Lower lobe of right lung (tissue), 2 donors: ENCODE data around the gene A4GALT. TPM values are rescaled to one million over a fixed set of nuclear protein-coding genes. Genes with fewer than 3 reads are reported as not detected.

Experiments used
- ATAC-seq, 2 donors: fragments of 200-7000 bp; cut with Tn5 transposase; one replicate each; pipeline ENCODE4 v1.9.1; 2020 to 2022; ENCODE audit warnings: mild to moderate bottlenecking in 2 of 2, moderate library complexity in 2 of 2
- DNase-seq: peaks from one replicate; pipeline ENCODE4 v3.0.0-alpha.2; 2020
- H3K27ac ChIP-seq: fragments of 200-600 bp; one replicate; pipeline ENCODE4 v1.8.0; 2022
- H3K27me3 ChIP-seq: fragments of 200-600 bp; one replicate; pipeline ENCODE4 v1.8.0; 2022; ENCODE audit warnings: low read depth
- H3K36me3 ChIP-seq: fragments of 200-600 bp; one replicate; pipeline ENCODE4 v1.8.0; 2022; ENCODE audit warnings: mild to moderate bottlenecking
- H3K4me1 ChIP-seq: fragments of 200-600 bp; one replicate; pipeline ENCODE4 v1.8.0; 2022
- H3K4me3 ChIP-seq: fragments of 200-600 bp; one replicate; pipeline ENCODE4 v1.8.0; 2022; ENCODE audit warnings: mild to moderate bottlenecking
- H3K9me3 ChIP-seq: fragments of 200-600 bp; one replicate; pipeline ENCODE4 v1.8.0; 2022
- intact Hi-C: fragments of 100-400 bp; cut with DNase I; formaldehyde crosslinking; loops from one replicate; pipeline ENCODE4 v1.11.0; 2022
- total RNA-seq: library from RNA; stranded (reverse); fragmentation: NEBNext Ultra II Directional; extraction: Animal tissue kit (Norgen Biotek cat#: 25700); gene quantifications from one replicate; pipeline ENCODE4 v1.2.1, GENCODE V29; 2021
- TF ChIP-seq, protein P1 (sequence below): fragments of 200-600 bp; IDR thresholded peaks from one replicate; pipeline ENCODE4 v1.8.0; 2022; ENCODE audit warnings: antibody characterized with exemption, mild to moderate bottlenecking
- donor health status: DM: no; HTN: yes; CAD: no; lungs with severe emphysema.

Gene A4GALT
- total RNA-seq, 1 donor from 2014 or later = 19.4 TPM

- TF ChIP-seq, protein P1, sequence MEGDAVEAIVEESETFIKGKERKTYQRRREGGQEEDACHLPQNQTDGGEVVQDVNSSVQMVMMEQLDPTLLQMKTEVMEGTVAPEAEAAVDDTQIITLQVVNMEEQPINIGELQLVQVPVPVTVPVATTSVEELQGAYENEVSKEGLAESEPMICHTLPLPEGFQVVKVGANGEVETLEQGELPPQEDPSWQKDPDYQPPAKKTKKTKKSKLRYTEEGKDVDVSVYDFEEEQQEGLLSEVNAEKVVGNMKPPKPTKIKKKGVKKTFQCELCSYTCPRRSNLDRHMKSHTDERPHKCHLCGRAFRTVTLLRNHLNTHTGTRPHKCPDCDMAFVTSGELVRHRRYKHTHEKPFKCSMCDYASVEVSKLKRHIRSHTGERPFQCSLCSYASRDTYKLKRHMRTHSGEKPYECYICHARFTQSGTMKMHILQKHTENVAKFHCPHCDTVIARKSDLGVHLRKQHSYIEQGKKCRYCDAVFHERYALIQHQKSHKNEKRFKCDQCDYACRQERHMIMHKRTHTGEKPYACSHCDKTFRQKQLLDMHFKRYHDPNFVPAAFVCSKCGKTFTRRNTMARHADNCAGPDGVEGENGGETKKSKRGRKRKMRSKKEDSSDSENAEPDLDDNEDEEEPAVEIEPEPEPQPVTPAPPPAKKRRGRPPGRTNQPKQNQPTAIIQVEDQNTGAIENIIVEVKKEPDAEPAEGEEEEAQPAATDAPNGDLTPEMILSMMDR = no peak
- no peak overlapping the region for H3K27ac ChIP-seq
- intact Hi-C loops = no loop called here
- H3K4me3 ChIP-seq = no peak overlapping the region
- H3K4me1 ChIP-seq = peaks cover 12% of the 10 kb centered on the region
- DNase-seq = no peak
- no peaks in the 10 kb centered on the region for H3K36me3 ChIP-seq
- no peaks in the 10 kb centered on the region for H3K27me3 ChIP-seq
- no peaks in the 10 kb centered on the region for H3K9me3 ChIP-seq
- no peak for ATAC-seq
Measured at GRCh38 chr22:42664976-42665831, 55.5 kb downstream of the A4GALT start.

- TF ChIP-seq, protein P1 = peak; percentile 81
- DNase-seq = peak; percentile 86
- peak; percentile 93 for ATAC-seq
- H3K4me3 ChIP-seq = peak overlapping the region; percentile 55
- H3K27me3 ChIP-seq = no peaks in the 10 kb centered on the region
- peak overlapping the region; percentile 12 for H3K27ac ChIP-seq
- H3K4me1 ChIP-seq = peaks cover 12% of the 10 kb centered on the region
- intact Hi-C loops = no loop called here
- H3K36me3 ChIP-seq = no peaks in the 10 kb centered on the region
- H3K9me3 ChIP-seq = no peaks in the 10 kb centered on the region
Measured at GRCh38 chr22:42661985-42662831, 58.5 kb downstream of the A4GALT start.

GRCh38 chr22:42656578-42656977, 64.1 kb downstream of the A4GALT start:
- intact Hi-C loops = no loop called here
- H3K4me1 ChIP-seq = peaks cover 2% of the 10 kb centered on the region
- H3K27me3 ChIP-seq = no peaks in the 10 kb centered on the region
- TF ChIP-seq, protein P1 = no peak
- no peaks in the 10 kb centered on the region for H3K9me3 ChIP-seq
- DNase-seq = no peak
- no peaks in the 10 kb centered on the region for H3K36me3 ChIP-seq
- H3K27ac ChIP-seq = no peak overlapping the region
- no peak overlapping the region for H3K4me3 ChIP-seq
- ATAC-seq = no peak

- DNase-seq (no peak), ATAC-seq (no peak)
- intact Hi-C loops = no loop called here
- no peaks in the 10 kb centered on the region for H3K27me3 ChIP-seq
- H3K9me3 ChIP-seq = no peaks in the 10 kb centered on the region
- TF ChIP-seq, protein P1 = no peak
- H3K4me3 ChIP-seq = no peak overlapping the region
- H3K27ac ChIP-seq = no peak overlapping the region
- H3K4me1 ChIP-seq = no peaks in the 10 kb centered on the region
- H3K36me3 ChIP-seq = no peaks in the 10 kb centered on the region
Measured at GRCh38 chr22:42655693-42656092, 65.0 kb downstream of the A4GALT start.

DNA sequence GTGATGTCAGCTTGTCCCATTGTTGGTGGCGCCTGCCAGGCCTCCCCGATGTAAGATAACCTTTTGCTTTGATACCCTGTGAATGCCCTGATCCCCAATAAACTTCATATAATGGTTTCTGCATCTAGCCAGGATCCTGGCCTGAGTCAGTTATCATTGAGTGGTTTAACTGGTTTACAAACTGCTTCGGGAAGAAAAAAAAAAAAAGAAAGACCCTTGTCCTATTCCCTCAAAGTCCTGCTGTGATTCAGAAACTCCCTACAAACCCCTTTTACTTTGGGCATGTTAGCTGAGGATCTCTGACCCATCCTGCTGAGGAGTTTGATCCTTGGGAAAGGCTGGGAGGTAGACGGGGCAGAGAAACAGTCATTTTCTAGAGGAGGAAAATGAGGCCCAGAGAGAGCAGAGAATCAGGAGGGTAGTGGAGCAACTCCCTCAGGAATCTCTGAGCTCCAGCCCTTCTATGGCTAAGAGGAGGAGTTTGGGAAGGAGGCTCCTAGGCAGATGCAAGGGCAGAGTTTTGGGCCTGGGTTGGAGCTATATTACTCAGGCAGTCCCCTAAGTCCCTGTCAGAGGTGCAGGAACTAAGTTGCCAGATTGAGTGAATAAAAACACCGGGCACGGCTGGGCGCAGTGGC, 66.1 kb downstream of the A4GALT start:
- intact Hi-C loops = no loop called here

More for the DNA sequence above, 66.1 kb downstream of the A4GALT start:
- no peaks in the 10 kb centered on the region for H3K36me3 ChIP-seq
- no peak overlapping the region for H3K27ac ChIP-seq
- no peaks in the 10 kb centered on the region for H3K27me3 ChIP-seq
- ATAC-seq (no peak), DNase-seq (no peak)
- peaks cover 3% of the 10 kb centered on the region for H3K4me1 ChIP-seq
- H3K9me3 ChIP-seq = no peaks in the 10 kb centered on the region
- TF ChIP-seq, protein P1 = no peak
- no peak overlapping the region for H3K4me3 ChIP-seq
